HepG2 (cell line): Measurements from ENCODE around the gene SUSD3. TPM values are rescaled to one million over a fixed set of nuclear protein-coding genes. Genes with fewer than 3 reads are reported as not detected.

Experiments used
- AKAP8 ChIP-seq: sonication (generic); formaldehyde crosslinking; IDR thresholded peaks from 2 replicates; pipeline ENCODE4 v1.5.1; 2020; ENCODE audit warnings: mild to moderate bottlenecking, missing genetic modification reagents
- CERS6 ChIP-seq: sonication (generic); formaldehyde crosslinking; IDR thresholded peaks from 2 replicates; pipeline ENCODE4 v1.5.0; 2020; ENCODE audit warnings: missing genetic modification reagents
- DNMT1 ChIP-seq: sonication (generic); formaldehyde crosslinking; IDR thresholded peaks from 2 replicates; pipeline ENCODE4 v1.5.1; 2020; ENCODE audit warnings: mild to moderate bottlenecking, missing genetic modification reagents
- EEA1 ChIP-seq: sonication (generic); formaldehyde crosslinking; IDR thresholded peaks from 2 replicates; pipeline ENCODE4 v1.5.1; 2020; ENCODE audit warnings: mild to moderate bottlenecking, missing genetic modification reagents, borderline replicate concordance
- HMG20B ChIP-seq: conservative IDR thresholded peaks from 2 replicates; pipeline ENCODE4 v1.6.1; 2016; ENCODE audit warnings: missing genetic modification reagents, missing compliant biosample characterization
- MEIS2 ChIP-seq: sonication (generic); formaldehyde crosslinking; IDR thresholded peaks from 2 replicates; pipeline ENCODE4 v1.9.0; 2021; ENCODE audit warnings: mild to moderate bottlenecking, missing genetic modification reagents
- MLX ChIP-seq: IDR thresholded peaks from 2 replicates; pipeline ENCODE4 v1.6.1; 2016
- NFYC ChIP-seq: IDR thresholded peaks from 2 replicates; pipeline ENCODE4 v1.6.1; 2016; ENCODE audit warnings: missing genetic modification reagents, missing compliant biosample characterization
- PATZ1 ChIP-seq: sonication (generic); formaldehyde crosslinking; IDR thresholded peaks from 2 replicates; pipeline ENCODE4 v1.4.0; 2020; ENCODE audit warnings: missing genetic modification reagents
- PHF5A ChIP-seq: IDR thresholded peaks from one replicate; pipeline ENCODE4 v1.6.1; 2018; ENCODE audit warnings: low read depth, missing genetic modification reagents; ENCODE audit not compliant: unreplicated experiment
- RFX1 ChIP-seq: fragments of 450-650 bp; IDR thresholded peaks from 2 replicates; pipeline ENCODE4 v1.6.1; 2017
- SALL1 ChIP-seq: sonication (generic); formaldehyde crosslinking; IDR thresholded peaks from 2 replicates; pipeline ENCODE4 v1.8.0; 2022; ENCODE audit warnings: mild to moderate bottlenecking, missing genetic modification reagents
- SAP130 ChIP-seq: IDR thresholded peaks from 2 replicates; pipeline ENCODE4 v1.6.1; 2016; ENCODE audit warnings: low read depth
- SETDB1 ChIP-seq: sonication (generic); formaldehyde crosslinking; IDR thresholded peaks from 2 replicates; pipeline ENCODE4 v1.5.1; 2020; ENCODE audit warnings: missing genetic modification reagents, mild to moderate bottlenecking, borderline replicate concordance
- TFE3 ChIP-seq: IDR thresholded peaks from 2 replicates; pipeline ENCODE4 v1.6.1; 2016
- XRCC5 ChIP-seq: fragments of 200-400 bp; formaldehyde crosslinking; optimal IDR thresholded peaks from 2 replicates; pipeline ENCODE3; 2017; ENCODE audit warnings: mild to moderate bottlenecking, low read length
- ZBTB21 ChIP-seq: sonication (generic); formaldehyde crosslinking; IDR thresholded peaks from 2 replicates; pipeline ENCODE4 v1.4.0; 2020; ENCODE audit warnings: missing genetic modification reagents
- ZBTB42 ChIP-seq: sonication (generic); formaldehyde crosslinking; IDR thresholded peaks from 2 replicates; pipeline ENCODE4 v1.5.0; 2020; ENCODE audit warnings: mild to moderate bottlenecking, missing genetic modification reagents
- ZFYVE20 ChIP-seq: sonication (generic); formaldehyde crosslinking; IDR thresholded peaks from 2 replicates; pipeline ENCODE4 v1.8.0; 2023; ENCODE audit warnings: low read depth, mild to moderate bottlenecking, moderate library complexity, missing genetic modification reagents, borderline replicate concordance
- ZNF143 ChIP-seq: sonication (generic); formaldehyde crosslinking; IDR thresholded peaks from 2 replicates; pipeline ENCODE4 v1.4.0; 2020; ENCODE audit warnings: missing genetic modification reagents
- ZNF253 ChIP-seq: sonication (generic); formaldehyde crosslinking; IDR thresholded peaks from 2 replicates; pipeline ENCODE4 v1.8.0; 2022; ENCODE audit warnings: mild to moderate bottlenecking, missing genetic modification reagents, borderline replicate concordance
- ZNF263 ChIP-seq: sonication (generic); formaldehyde crosslinking; IDR thresholded peaks from 2 replicates; pipeline ENCODE4 v1.4.0; 2020; ENCODE audit warnings: missing genetic modification reagents
- ZNF589 ChIP-seq: sonication (generic); formaldehyde crosslinking; conservative IDR thresholded peaks from 2 replicates; pipeline ENCODE4 v1.8.0; 2022; ENCODE audit warnings: mild to moderate bottlenecking, moderate library complexity, missing genetic modification reagents
- ZNF614 ChIP-seq: IDR thresholded peaks from 2 replicates; pipeline ENCODE4 v1.6.1; 2018; ENCODE audit warnings: missing biosample characterization, missing genetic modification reagents, inconsistent platforms, borderline replicate concordance
- ZNF761 ChIP-seq: sonication (generic); formaldehyde crosslinking; conservative IDR thresholded peaks from 2 replicates; pipeline ENCODE4 v1.4.0; 2020; ENCODE audit warnings: mild to moderate bottlenecking, missing genetic modification reagents
- ZNF766 ChIP-seq: sonication (generic); formaldehyde crosslinking; IDR thresholded peaks from 2 replicates; pipeline ENCODE4 v1.5.0; 2020; ENCODE audit warnings: missing genetic modification reagents, borderline replicate concordance
- ZNF792 ChIP-seq: IDR thresholded peaks from 2 replicates; pipeline ENCODE4 v1.6.1; 2016
- ZNF850 ChIP-seq: sonication (generic); formaldehyde crosslinking; conservative IDR thresholded peaks from 2 replicates; pipeline ENCODE4 v1.9.0; 2021; ENCODE audit warnings: mild to moderate bottlenecking, missing genetic modification reagents
- polyA plus RNA-seq, 8 experiments: library from polyadenylated mRNA; depleted of rRNA in 3 of 8; stranded (reverse) in 7 of 8; unstranded in 1 of 8; fragments of >200 nt; fragmentation: Illumina TruSeq in 4 of 8; extraction: Trizol in 4 of 8; gene quantifications; 2 replicates each; pipeline versions ENCODE4 v1.2.1 to v1.2.3, GENCODE V29; 2011 to 2016; ENCODE audit warnings: low read depth in 4 of 8, missing spikeins in 1 of 8, mixed read lengths in 1 of 8; ENCODE audit not compliant: insufficient read depth in 1 of 8
- total RNA-seq, 5 experiments: library from RNA; depleted of rRNA; stranded (reverse); fragments of >200 nt; fragmentation: Illumina TruSeq; extraction: Trizol; gene quantifications; 2 replicates each; pipeline ENCODE4 v1.2.3, GENCODE V29; 2016; ENCODE audit warnings: low read depth in 1 of 5

Gene SUSD3
- total and polyA plus RNA-seq, 2 of the 13 experiments (the other 11 are each of a cell fraction or from before 2014, with no cell fraction given) = 7.0 to 9.1 TPM

- TF ChIP-seq PATZ1 (CRISPR knock-in tag) = 0 out of 2 replicates have a peak, but pooled peaks have one; percentile 31
- no peak for TF ChIP-seq ZNF253
- no peak for TF ChIP-seq ZBTB21 (CRISPR knock-in tag)
- TF ChIP-seq MEIS2 = peak; percentile 79
- no peak for TF ChIP-seq NFYC (CRISPR knock-in tag)
- peak; percentile 70 for TF ChIP-seq SALL1 (CRISPR knock-in tag)
- TF ChIP-seq MLX (CRISPR knock-in tag) = no peak
- peak; percentile 70 for TF ChIP-seq SAP130 (CRISPR knock-in tag)
- peak; percentile 89; the same call in 1 of the 2 replicates for TF ChIP-seq EEA1 (CRISPR knock-in tag)
- TF ChIP-seq ZNF589 (CRISPR knock-in tag) = no peak
- no peak for TF ChIP-seq ZNF263
- no peak for TF ChIP-seq AKAP8 (CRISPR knock-in tag)
- no peak for TF ChIP-seq ZNF761
- no peak for TF ChIP-seq TFE3 (CRISPR knock-in tag)
- TF ChIP-seq RFX1 = no peak
- no peak for TF ChIP-seq ZNF850 (CRISPR knock-in tag)
- TF ChIP-seq ZNF792 (CRISPR knock-in tag) = no peak
- no peak for TF ChIP-seq SETDB1
- no peak for TF ChIP-seq CERS6
- TF ChIP-seq DNMT1 = no peak
- no peak for TF ChIP-seq ZFYVE20
- TF ChIP-seq HMG20B = no peak
- TF ChIP-seq PHF5A (CRISPR knock-in tag) = no peak
- no peak for TF ChIP-seq ZNF143 (CRISPR knock-in tag)
- no peak for TF ChIP-seq ZNF766 (CRISPR knock-in tag)
- TF ChIP-seq XRCC5 = no peak
- TF ChIP-seq ZNF614 (CRISPR knock-in tag) = no peak
- TF ChIP-seq ZBTB42 (CRISPR knock-in tag) = no peak
- TF ChIP-seq, all 625 proteins: peak for 74
These were observed 37.8 kb downstream of the SUSD3 start, which contains the start of gene CARD19 (continued) for GRCh38 chr9:93096131-93096802.
